H1 (cell line): ENCODE measurements around the gene YTHDF2. TPM values are rescaled to one million over a fixed set of nuclear protein-coding genes. Genes with fewer than 3 reads are reported as not detected.

Experiments
- CTCF ChIA-PET: fragments of 300-600 bp; sonication (Branson Sonifier 250); formaldehyde crosslinking; loops from one replicate; lab custom pipeline; 2021; ENCODE audit not compliant: partially characterized antibody; lab: Charles Lee
- POLR2A ChIA-PET: fragments of 300-600 bp; sonication (Branson Sonifier 250); formaldehyde crosslinking; loops from one replicate; lab custom pipeline; 2021; ENCODE audit warnings: inconsistent platforms; ENCODE audit not compliant: partially characterized antibody; lab: Charles Lee
- DNase-seq, 2 experiments: peaks; one replicate each; pipeline versions ENCODE4 v3.0.0 to v3.0.0-alpha.2; 2010 to 2022; ENCODE audit warnings: low spot score in 2 of 2, low read depth in 1 of 2, mixed read lengths in 1 of 2
- FAIRE-seq: peaks from 2 replicates; lab custom pipeline; 2011; peaks lifted over from hg19 to GRCh38; lab: Jason Lieb, UNC
- H2AFZ ChIP-seq: 2 replicates; pipeline ENCODE4 v1.8.1; 2012; ENCODE audit warnings: low read length, inconsistent platforms
- H2AK5ac ChIP-seq: 2 replicates; pipeline ENCODE4 v1.6.1; 2013; ENCODE audit warnings: low read depth, low read length
- H2BK120ac ChIP-seq: replicated peaks from 2 replicates; pipeline ENCODE3; 2013; ENCODE audit warnings: low read depth, low read length, inconsistent platforms
- H2BK12ac ChIP-seq: 2 replicates; pipeline ENCODE4 v1.6.1; 2013; ENCODE audit warnings: low read depth, low read length
- H2BK15ac ChIP-seq: 2 replicates; pipeline ENCODE4 v1.6.1; 2013; ENCODE audit warnings: low read length
- H2BK20ac ChIP-seq: 2 replicates; pipeline ENCODE4 v1.6.1; 2013; ENCODE audit warnings: low read length
- H2BK5ac ChIP-seq: 2 replicates; pipeline ENCODE4 v1.6.1; 2013; ENCODE audit warnings: low read depth, low read length
- H3K14ac ChIP-seq: 2 replicates; pipeline ENCODE4 v1.6.1; 2013; ENCODE audit warnings: inconsistent platforms; ENCODE audit not compliant: insufficient read length
- H3K18ac ChIP-seq: 2 replicates; pipeline ENCODE4 v1.6.1; 2013; ENCODE audit warnings: low read length; ENCODE audit errors: extremely low read depth
- H3K23ac ChIP-seq: 2 replicates; pipeline ENCODE4 v1.6.1; 2013; ENCODE audit warnings: inconsistent platforms; ENCODE audit not compliant: insufficient read length
- H3K23me2 ChIP-seq: 2 replicates; pipeline ENCODE4 v1.6.1; 2013; ENCODE audit warnings: low read depth, low read length
- H3K27ac ChIP-seq: 2 replicates; pipeline ENCODE4 v1.6.1; 2011; ENCODE audit warnings: low read depth, low read length, inconsistent platforms
- H3K27me3 ChIP-seq, 4 experiments: replicated peaks in 1 of 4; 1 replicate in 1 of 4; 2 replicates in 3 of 4; pipeline versions ENCODE4 v1.6.1 to v1.8.1; 2011 to 2013; ENCODE audit warnings: low read length in 3 of 4, mild to moderate bottlenecking in 3 of 4, inconsistent platforms in 2 of 4, mixed read lengths in 2 of 4, moderate library complexity in 1 of 4; ENCODE audit not compliant: control insufficient read depth in 3 of 4, insufficient read depth in 3 of 4; ENCODE audit errors: extremely low read depth in 1 of 4
- H3K36me3 ChIP-seq, 4 experiments: 2 replicates each; pipeline versions ENCODE4 v1.6.1 to v1.8.1; 2011 to 2013; ENCODE audit warnings: mild to moderate bottlenecking in 4 of 4, low read length in 3 of 4, moderate library complexity in 2 of 4, control low read depth in 1 of 4, inconsistent platforms in 1 of 4; ENCODE audit not compliant: insufficient read depth in 4 of 4, control insufficient read depth in 2 of 4
- H3K4ac ChIP-seq: replicated peaks from 2 replicates; pipeline ENCODE3; 2013; ENCODE audit warnings: low read length, low read depth, mixed read lengths, inconsistent platforms; ENCODE audit not compliant: insufficient read length
- H3K4me1 ChIP-seq, 4 experiments: replicated peaks in 1 of 4; 1 replicate in 1 of 4; 2 replicates in 3 of 4; pipeline versions ENCODE4 v1.6.1 to v1.8.1; 2011 to 2013; ENCODE audit warnings: low read length in 3 of 4, inconsistent platforms in 2 of 4, mixed read lengths in 1 of 4; ENCODE audit not compliant: insufficient read depth in 4 of 4, control insufficient read depth in 3 of 4
- H3K4me2 ChIP-seq, 2 experiments: 2 replicates each; pipeline versions ENCODE4 v1.6.1 to v1.8.1; 2011 to 2013; ENCODE audit warnings: low read depth in 2 of 2, low read length in 2 of 2, control low read depth in 1 of 2, inconsistent platforms in 1 of 2, mild to moderate bottlenecking in 1 of 2; ENCODE audit not compliant: insufficient read depth in 1 of 2
- H3K4me3 ChIP-seq, 4 experiments: fragments of 200-600, 300-600 bp in 1 of 4; sonication (generic), shearing (Covaris generic), sonication (Bioruptor Twin) in 1 of 4; 2 replicates each; pipeline versions ENCODE4 v1.5.1 to v1.8.1; 2011 to 2016; ENCODE audit warnings: low read length in 4 of 4, low read depth in 3 of 4, control low read depth in 2 of 4, inconsistent platforms in 2 of 4, mild to moderate bottlenecking in 2 of 4, mixed read lengths in 1 of 4, moderate library complexity in 1 of 4; ENCODE audit not compliant: insufficient read depth in 2 of 4; ENCODE audit errors: extremely low read depth in 1 of 4
- H3K56ac ChIP-seq: replicated peaks from 2 replicates; pipeline ENCODE3; 2013; ENCODE audit warnings: low read depth, mild to moderate bottlenecking, mixed read lengths, low read length, inconsistent platforms; ENCODE audit not compliant: insufficient read length
- H3K79me1 ChIP-seq: 2 replicates; pipeline ENCODE4 v1.6.1; 2013; ENCODE audit warnings: low read depth, low read length, control low read depth
- H3K79me2 ChIP-seq, 2 experiments: 2 replicates each; pipeline versions ENCODE4 v1.6.1 to v1.8.1; 2012 to 2013; ENCODE audit warnings: low read length in 2 of 2, mild to moderate bottlenecking in 2 of 2, inconsistent platforms in 1 of 2; ENCODE audit not compliant: insufficient read depth in 2 of 2, control insufficient read depth in 1 of 2
- H3K9ac ChIP-seq, 4 experiments: replicated peaks in 1 of 4; 1 replicate in 1 of 4; 2 replicates in 3 of 4; pipeline versions ENCODE4 v1.6.1 to v1.8.1; 2011 to 2013; ENCODE audit warnings: low read depth in 3 of 4, low read length in 3 of 4, control low read depth in 2 of 4, mild to moderate bottlenecking in 2 of 4, moderate library complexity in 2 of 4, inconsistent platforms in 1 of 4; ENCODE audit errors: extremely low read depth in 1 of 4
- H3K9me3 ChIP-seq, 2 experiments: 2 replicates each; pipeline versions ENCODE4 v1.6.1 to v1.8.1; 2012 to 2013; ENCODE audit warnings: mild to moderate bottlenecking in 2 of 2, moderate library complexity in 2 of 2, control low read depth in 1 of 2, inconsistent platforms in 1 of 2, low read depth in 1 of 2, low read length in 1 of 2, mixed read lengths in 1 of 2; ENCODE audit not compliant: insufficient read depth in 2 of 2
- H4K20me1 ChIP-seq, 2 experiments: replicated peaks in 1 of 2; 2 replicates each; pipeline versions ENCODE3 to v1.8.1; 2011 to 2013; ENCODE audit warnings: inconsistent platforms in 2 of 2, low read length in 2 of 2, mild to moderate bottlenecking in 1 of 2; ENCODE audit not compliant: insufficient read depth in 2 of 2, control insufficient read depth in 1 of 2
- H4K5ac ChIP-seq: 2 replicates; pipeline ENCODE4 v1.6.1; 2013; ENCODE audit warnings: low read length, low read depth, mixed read lengths, inconsistent platforms; ENCODE audit not compliant: insufficient read length
- H4K8ac ChIP-seq: 2 replicates; pipeline ENCODE4 v1.8.0; 2013; ENCODE audit warnings: mild to moderate bottlenecking, moderate library complexity, low read length, inconsistent platforms; ENCODE audit not compliant: insufficient read depth; ENCODE audit errors: extremely low read depth
- H4K91ac ChIP-seq: replicated peaks from 2 replicates; pipeline ENCODE3; 2013; ENCODE audit warnings: low read length, mixed read lengths, inconsistent platforms; ENCODE audit not compliant: insufficient read length
- BRCA1 ChIP-seq: IDR thresholded peaks from 2 replicates; pipeline ENCODE4 v1.6.1; 2012; ENCODE audit warnings: low read depth, low read length, improper control_type of control experiment
- HDAC6 ChIP-seq: IDR thresholded peaks from one replicate; pipeline ENCODE4 v1.7.1; 2012; ENCODE audit warnings: low read depth, mild to moderate bottlenecking, inconsistent platforms, low read length, moderate library complexity
- JUND ChIP-seq: IDR thresholded peaks from 2 replicates; pipeline ENCODE4 v1.6.1; 2011; ENCODE audit warnings: mild to moderate bottlenecking, improper control_type of control experiment, low read length
- POU5F1 ChIP-seq: IDR thresholded peaks from 2 replicates; pipeline ENCODE4 v1.6.1; 2011; ENCODE audit warnings: low read depth, mild to moderate bottlenecking, low read length, moderate library complexity
- RAD21 ChIP-seq, 2 experiments: IDR thresholded peaks in 1 of 2; conservative IDR thresholded peaks in 1 of 2; 2 replicates each; pipeline ENCODE4 v1.6.1; 2011; ENCODE audit warnings: low read depth in 2 of 2, low read length in 2 of 2, improper control_type of control experiment in 1 of 2, inconsistent platforms in 1 of 2, mild to moderate bottlenecking in 1 of 2, moderate library complexity in 1 of 2
- SIN3A ChIP-seq, 2 experiments: IDR thresholded peaks in 1 of 2; conservative IDR thresholded peaks in 1 of 2; 2 replicates each; pipeline ENCODE4 v1.6.1; 2011 to 2012; ENCODE audit warnings: low read length in 2 of 2, improper control_type of control experiment in 1 of 2, low read depth in 1 of 2, mild to moderate bottlenecking in 1 of 2
- SP1 ChIP-seq: IDR thresholded peaks from 2 replicates; pipeline ENCODE4 v1.6.1; 2011; ENCODE audit warnings: low read depth, low read length
- TAF1 ChIP-seq: IDR thresholded peaks from 2 replicates; pipeline ENCODE4 v1.6.1; 2011; ENCODE audit warnings: mild to moderate bottlenecking, low read depth, low read length
- USF2 ChIP-seq: IDR thresholded peaks from 2 replicates; pipeline ENCODE4 v1.6.1; 2011; ENCODE audit warnings: low read length, improper control_type of control experiment
- WGBS, 2 experiments: shearing (Covaris generic) in 1 of 2; methylation state at CpG; one replicate each; pipeline versions ENCODE4 v1.1.6 to v1.1.7; 2013 to 2015; ENCODE audit warnings: low lambda C conversion rate in 2 of 2, mixed read lengths in 2 of 2, inconsistent platforms in 1 of 2, low coverage in 1 of 2, missing lambda C conversion rate in 1 of 2; ENCODE audit not compliant: insufficient replicate concordance in 2 of 2, insufficient coverage in 1 of 2, insufficient read length in 1 of 2; ENCODE audit errors: extremely low coverage in 1 of 2, missing lambda C conversion rate in 1 of 2; 5-methylcytosine and 5-hydroxymethylcytosine counted together
- polyA plus RNA-seq, 7 experiments: library from polyadenylated mRNA; depleted of rRNA in 3 of 7; stranded (reverse) in 5 of 7; unstranded in 2 of 7; fragments of >200 nt in 5 of 7; fragments of 200-250 nt in 2 of 7; gene quantifications; 1 replicate in 5 of 7; 2 replicates in 1 of 7; 4 replicates in 1 of 7; pipeline versions ENCODE4 v1.2.1 to v1.2.3, GENCODE V29; 2011 to 2013; ENCODE audit warnings: missing spikeins in 2 of 7, mixed read lengths in 2 of 7
- total RNA-seq: library from RNA; stranded (reverse); fragmentation: NEBNext Ultra II Directional; extraction: Animal tissue kit (Norgen Biotek cat#: 25700); gene quantifications from 2 replicates; pipeline ENCODE4 v1.2.1, GENCODE V29; 2021

Gene YTHDF2
- total and polyA plus RNA-seq, 2 of the 8 experiments (the other 6 are each of a cell fraction or from before 2014, with no cell fraction given): 128 to 164 TPM

- H3K4ac ChIP-seq: peak overlapping the region; percentile 47
- no peaks in the 10 kb centered on the region; the same call in 1 of the 2 replicates for H3K23me2 ChIP-seq
- peak overlapping the region; percentile 37 for H2BK120ac ChIP-seq
- H2AFZ ChIP-seq: no peak overlapping the region
- peak overlapping the region; percentile 84 for H4K91ac ChIP-seq
- 2% methylated on average over 41 of the region's 53 CpGs; no CpG with 5 or more reads in 1 of the 2 experiments for WGBS, 2 experiments
- FAIRE-seq (peak; percentile 39), DNase-seq (peak; percentile 23 to 70)
- peak overlapping the region; percentile 95 for H3K18ac ChIP-seq
- peak overlapping the region; percentile 88 to 99 (median 99) for H3K9ac ChIP-seq
- no peaks in the 10 kb centered on the region; the same call in 1 of the 2 replicates for H3K79me1 ChIP-seq
- peak overlapping the region; percentile 90; the same call in 1 of the 2 replicates for H2AK5ac ChIP-seq
- H3K56ac ChIP-seq: peak overlapping the region; percentile 94
- H2BK12ac ChIP-seq: peak overlapping the region; percentile 69; the same call in 1 of the 2 replicates
- peak overlapping the region; percentile 88 to 97 (median 94) for H3K4me3 ChIP-seq
- H3K4me2 ChIP-seq: peak overlapping the region; percentile 59 to 71
- peak overlapping the region; percentile 97 for H2BK5ac ChIP-seq
- H3K36me3 ChIP-seq: peaks cover 14 to 41% (median 29%) of the 10 kb centered on the region in 4 experiments
- H3K79me2 ChIP-seq: peaks cover 35 to 57% of the 10 kb centered on the region in 2 experiments
- peaks cover 5 to 8% of the 10 kb centered on the region in 2 experiments for H4K20me1 ChIP-seq
- H3K14ac ChIP-seq: no peak overlapping the region
- H3K4me1 ChIP-seq: peaks cover 0 to 11% (median 3%) of the 10 kb centered on the region in 4 experiments; a peak in 6 of 7 replicates
- H3K9me3 ChIP-seq: no peaks in the 10 kb centered on the region
- ChIA-PET POLR2A (interaction anchor here (0.6 to 12.5 kb wide), 21 partner anchors 8 to 387 kb away, joined by 3 to 369 read pairs (median 5); partner anchors contain the start of genes GMEB1, RCC1, RNU11 and TAF12), CTCF (interaction anchor here (0.6 to 2.8 kb wide), 12 partner anchors 8 to 186 kb away, joined by 3 to 12 read pairs (median 6); partner anchors contain the start of gene GMEB1)
- H4K8ac ChIP-seq: peak overlapping the region; percentile 99
- peak overlapping the region; percentile 85; the same call in 1 of the 2 replicates for H2BK15ac ChIP-seq
- H2BK20ac ChIP-seq: no peak overlapping the region
- peak overlapping the region; percentile 98 for H3K27ac ChIP-seq
- no peaks in the 10 kb centered on the region for H3K27me3 ChIP-seq
- no peak overlapping the region for H3K23ac ChIP-seq
- peak overlapping the region; percentile 82 for H4K5ac ChIP-seq
- TF ChIP-seq BRCA1: no peak
- 0 out of 4 replicates have a peak, but pooled peaks of 1 of the 2 experiments have one; percentile 44 for TF ChIP-seq SIN3A (conservative IDR thresholded peaks at IDR 0.05 in 1 of 2, IDR thresholded peaks at IDR 0.05 in 1 of 2; ENCODE audit: low read depth in 1 of 2, low read length in 2 of 2)
- TF ChIP-seq RAD21 (IDR thresholded peaks at IDR 0.05 in 1 of 2, conservative IDR thresholded peaks at IDR 0.05 in 1 of 2; ENCODE audit: low read depth in 2 of 2, low read length in 2 of 2): no peak
- TF ChIP-seq HDAC6: no peak
- TF ChIP-seq SP1: 0 out of 2 replicates have a peak, but pooled peaks have one; percentile 14
- TF ChIP-seq JUND: no peak
- TF ChIP-seq TAF1: peak; percentile 46; the same call in 1 of the 2 replicates
- no peak for TF ChIP-seq USF2
- no peak for TF ChIP-seq POU5F1
Observed at GRCh38 chr1:28737307-28738132, 780 bp downstream of the YTHDF2 start.
